ENCODE measurements around the gene MISP. TPM values are rescaled to one million over a fixed set of nuclear protein-coding genes. Genes with fewer than 3 reads are reported as not detected.

Gene MISP
- total and polyA plus RNA-seq, 2 of the 13 experiments (the other 11 are each of a cell fraction or from before 2014, with no cell fraction given): 0.67 to 1.3 TPM

- TF ChIP-seq ZNF407 (CRISPR knock-in tag; IDR thresholded peaks at IDR 0.05; ENCODE audit: not compliant biosample characterization) (no peak), ZBTB20 (CRISPR knock-in tag; IDR thresholded peaks at IDR 0.05; ENCODE audit: borderline replicate concordance, low read depth) (peak; percentile 49; the same call in 1 of the 2 replicates), ZNF513 (CRISPR knock-in tag; conservative IDR thresholded peaks at IDR 0.05) (no peak), ZNF790 (CRISPR knock-in tag; IDR thresholded peaks at IDR 0.05; ENCODE audit: borderline replicate concordance) (no peak), SPEN (CRISPR knock-in tag; IDR thresholded peaks at IDR 0.05; ENCODE audit: low read depth) (peak; percentile 66), ZNF878 (CRISPR knock-in tag; IDR thresholded peaks at IDR 0.05) (peak; percentile 88), ZNF639 (CRISPR knock-in tag; conservative IDR thresholded peaks at IDR 0.05) (peak; percentile 67; the same call in 1 of the 2 replicates), ZFP41 (CRISPR knock-in tag; IDR thresholded peaks at IDR 0.05; ENCODE audit: borderline replicate concordance) (no peak), ATF7 (IDR thresholded peaks at IDR 0.05) (no peak), ATF7 (CRISPR knock-in tag; IDR thresholded peaks at IDR 0.05) (no peak), ZMYM2 (CRISPR knock-in tag; IDR thresholded peaks at IDR 0.05) (peak; percentile 63; the same call in 1 of the 2 replicates), KDM4B (CRISPR knock-in tag; IDR thresholded peaks at IDR 0.05) (0 out of 2 replicates have a peak, but pooled peaks have one; percentile 70)
- TF ChIP-seq, protein P1, sequence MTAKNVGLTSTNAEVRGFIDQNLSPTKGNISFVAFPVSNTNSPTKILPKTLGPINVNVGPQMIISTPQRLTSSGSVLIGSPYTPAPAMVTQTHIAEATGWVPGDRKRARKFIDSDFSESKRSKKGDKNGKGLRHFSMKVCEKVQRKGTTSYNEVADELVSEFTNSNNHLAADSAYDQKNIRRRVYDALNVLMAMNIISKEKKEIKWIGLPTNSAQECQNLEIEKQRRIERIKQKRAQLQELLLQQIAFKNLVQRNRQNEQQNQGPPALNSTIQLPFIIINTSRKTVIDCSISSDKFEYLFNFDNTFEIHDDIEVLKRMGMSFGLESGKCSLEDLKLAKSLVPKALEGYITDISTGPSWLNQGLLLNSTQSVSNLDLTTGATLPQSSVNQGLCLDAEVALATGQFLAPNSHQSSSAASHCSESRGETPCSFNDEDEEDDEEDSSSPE (CRISPR knock-in tag; IDR thresholded peaks at IDR 0.05): peak; percentile 88
- TF ChIP-seq, protein P2, sequence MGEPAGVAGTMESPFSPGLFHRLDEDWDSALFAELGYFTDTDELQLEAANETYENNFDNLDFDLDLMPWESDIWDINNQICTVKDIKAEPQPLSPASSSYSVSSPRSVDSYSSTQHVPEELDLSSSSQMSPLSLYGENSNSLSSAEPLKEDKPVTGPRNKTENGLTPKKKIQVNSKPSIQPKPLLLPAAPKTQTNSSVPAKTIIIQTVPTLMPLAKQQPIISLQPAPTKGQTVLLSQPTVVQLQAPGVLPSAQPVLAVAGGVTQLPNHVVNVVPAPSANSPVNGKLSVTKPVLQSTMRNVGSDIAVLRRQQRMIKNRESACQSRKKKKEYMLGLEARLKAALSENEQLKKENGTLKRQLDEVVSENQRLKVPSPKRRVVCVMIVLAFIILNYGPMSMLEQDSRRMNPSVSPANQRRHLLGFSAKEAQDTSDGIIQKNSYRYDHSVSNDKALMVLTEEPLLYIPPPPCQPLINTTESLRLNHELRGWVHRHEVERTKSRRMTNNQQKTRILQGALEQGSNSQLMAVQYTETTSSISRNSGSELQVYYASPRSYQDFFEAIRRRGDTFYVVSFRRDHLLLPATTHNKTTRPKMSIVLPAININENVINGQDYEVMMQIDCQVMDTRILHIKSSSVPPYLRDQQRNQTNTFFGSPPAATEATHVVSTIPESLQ (CRISPR knock-in tag; conservative IDR thresholded peaks at IDR 0.05): peak; percentile 82; the same call in 1 of the 2 replicates
These were observed 28.2 kb downstream of the MISP start (continued) for GRCh38 chr19:778910-779653.

Data from HepG2 (cell line).